Neuron (in vitro differentiated cells): ENCODE results near the gene SOX10.

Experiments used
- H2AFZ ChIP-seq: one replicate; pipeline ENCODE4 v1.6.1; 2013; ENCODE audit warnings: low read depth, mild to moderate bottlenecking, inconsistent platforms, low read length, moderate library complexity
- H3K27me3 ChIP-seq: one replicate; pipeline ENCODE4 v1.6.1; 2013; ENCODE audit warnings: low read length; ENCODE audit not compliant: insufficient read depth
- H3K36me3 ChIP-seq: one replicate; pipeline ENCODE4 v1.6.1; 2013; ENCODE audit warnings: low read length; ENCODE audit not compliant: insufficient read depth
- H3K4me1 ChIP-seq: one replicate; pipeline ENCODE4 v1.6.1; 2013; ENCODE audit warnings: low read length; ENCODE audit not compliant: insufficient read depth
- H3K4me3 ChIP-seq: 2 replicates; pipeline ENCODE4 v1.5.1; 2013; ENCODE audit warnings: mild to moderate bottlenecking, low read length, moderate library complexity
- H3K9me3 ChIP-seq: one replicate; pipeline ENCODE4 v1.6.1; 2013; ENCODE audit warnings: low read length

The SOX10 gene

DNA sequence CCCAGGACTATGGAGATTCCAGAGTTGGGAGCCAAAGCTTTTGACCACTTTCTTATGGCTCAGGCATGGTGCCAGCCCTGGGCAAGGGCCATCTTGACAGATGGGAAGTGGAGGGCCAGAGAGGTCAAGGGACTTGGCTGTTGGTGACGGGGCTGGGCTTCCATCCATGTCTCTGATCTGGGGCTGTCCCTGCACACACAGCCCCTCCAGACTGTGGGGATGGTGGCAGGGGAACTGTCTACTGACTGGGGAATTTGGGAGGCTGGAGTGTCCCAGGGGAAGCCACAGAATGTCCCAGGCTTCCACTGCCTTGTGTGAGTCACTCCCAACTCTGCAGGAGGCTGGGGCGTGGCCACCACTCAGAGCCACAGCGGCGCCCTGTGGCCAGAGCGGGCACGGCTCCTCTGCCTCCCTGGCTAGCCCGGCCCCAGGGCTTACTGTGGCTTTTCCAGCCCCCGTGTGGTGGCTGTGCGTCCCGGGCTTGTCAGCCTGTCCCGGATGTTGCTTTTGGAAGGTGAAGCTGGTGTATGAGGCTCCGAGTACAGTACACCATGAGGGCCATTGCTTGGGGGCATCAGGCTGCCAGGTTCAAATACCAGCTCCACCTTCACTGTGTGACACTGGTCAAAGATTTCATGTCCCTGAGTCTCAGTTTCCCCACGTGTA, 50.5 kb downstream of the SOX10 start:
- Histone ChIP-seq H3K9me3 (no peaks in the 10 kb centered on the region), H3K36me3 (peaks cover 25% of the 10 kb centered on the region), H3K4me3 (no peak overlapping the region), H3K27me3 (no peaks in the 10 kb centered on the region), H2AFZ (no peak overlapping the region), H3K4me1 (peaks cover 5% of the 10 kb centered on the region)

DNA sequence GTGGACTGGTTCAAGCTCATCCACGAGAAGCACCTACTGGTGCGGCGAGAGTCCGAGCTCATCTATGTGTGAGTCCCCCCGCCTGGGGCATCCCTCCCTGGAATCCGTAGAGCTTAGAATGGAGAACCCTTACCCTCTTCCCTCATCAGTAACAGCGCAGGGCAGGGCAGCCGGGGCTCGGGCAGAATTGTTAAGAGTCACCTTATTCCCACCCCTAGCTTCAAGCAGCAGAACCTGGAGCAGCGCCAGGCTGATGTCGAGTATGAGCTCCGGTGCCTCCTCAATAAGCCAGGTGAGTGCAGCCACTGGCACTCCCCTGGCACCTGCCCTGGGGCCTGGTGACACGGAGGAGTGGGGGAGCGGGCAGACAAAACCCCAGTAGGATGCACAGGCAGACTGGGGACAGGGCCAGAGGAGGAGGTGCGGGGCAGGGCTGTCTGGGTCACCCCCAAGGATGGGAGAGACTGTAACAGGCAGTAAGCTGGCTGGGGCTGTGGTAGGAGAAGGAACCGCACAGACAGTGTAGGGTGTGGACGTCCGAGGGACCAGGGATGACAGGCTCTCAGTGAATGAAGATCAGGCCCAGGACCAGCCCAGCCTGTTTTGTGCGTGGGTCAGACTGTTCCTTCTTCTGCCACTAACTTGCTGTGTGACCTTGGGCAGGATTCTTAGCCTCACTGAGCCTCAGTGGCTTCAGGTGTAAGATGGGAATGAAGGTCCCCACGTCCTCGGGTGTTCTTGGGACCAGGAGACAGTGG, 51.4 kb downstream of the SOX10 start:
- H3K36me3 ChIP-seq, result peaks cover 29% of the 10 kb centered on the region
- no peaks in the 10 kb centered on the region for H3K27me3 ChIP-seq
- H3K4me3 ChIP-seq, result no peak overlapping the region

DNA sequence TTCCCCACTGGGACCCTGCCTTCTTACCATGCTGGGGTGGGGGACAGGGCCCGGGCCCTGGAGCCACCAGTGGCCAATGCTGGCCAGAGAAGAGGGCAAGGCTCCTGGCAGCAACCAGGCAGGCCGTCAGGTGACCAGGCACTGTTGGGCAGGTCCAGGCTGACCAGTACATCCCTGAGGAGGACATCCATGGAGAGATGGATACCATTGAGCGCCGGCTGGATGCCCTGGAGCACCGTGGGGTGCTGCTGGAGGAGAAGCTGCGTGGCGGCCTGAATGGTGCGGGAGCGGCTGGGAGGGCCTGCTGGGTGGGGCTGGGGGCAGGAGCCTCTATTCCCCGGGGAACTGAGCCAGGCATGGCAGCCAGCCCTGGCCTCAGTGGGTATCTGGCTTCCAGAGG, 52.0 kb downstream of the SOX10 start:
- Histone ChIP-seq H3K4me1 (peaks cover 5% of the 10 kb centered on the region), H3K9me3 (no peaks in the 10 kb centered on the region), H3K36me3 (peaks cover 27% of the 10 kb centered on the region), H3K27me3 (no peaks in the 10 kb centered on the region), H3K4me3 (no peak overlapping the region), H2AFZ (no peak overlapping the region)

More for the DNA sequence above, 51.4 kb downstream of the SOX10 start:
- Histone ChIP-seq H3K4me1 (peaks cover 5% of the 10 kb centered on the region), H3K9me3 (no peaks in the 10 kb centered on the region), H2AFZ (no peak overlapping the region)

DNA sequence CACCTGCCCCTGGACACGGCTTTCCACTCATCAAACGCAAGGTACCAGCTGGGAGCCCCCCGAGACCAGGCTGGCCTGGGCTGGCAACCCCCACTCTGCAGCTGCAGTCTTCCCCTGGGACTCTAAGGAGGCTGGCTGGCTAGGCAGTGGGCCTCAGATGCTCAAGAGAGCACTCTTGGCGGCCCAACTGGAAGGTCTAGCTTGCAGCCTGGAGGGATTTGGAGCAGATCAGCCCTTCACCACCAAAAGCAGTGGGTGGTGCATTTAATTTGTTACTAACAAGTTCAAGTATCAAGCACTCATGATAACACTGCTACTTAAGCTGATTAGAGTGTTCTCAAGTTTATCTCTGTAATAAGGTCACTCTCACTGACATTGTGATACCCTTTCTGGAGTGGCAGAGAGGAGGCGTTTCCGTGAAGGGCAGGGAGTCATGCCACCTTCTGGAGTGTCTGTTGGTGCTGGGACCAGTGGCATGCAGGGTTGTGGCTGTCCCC, 52.4 kb downstream of the SOX10 start:
- Histone ChIP-seq H3K27me3 (no peaks in the 10 kb centered on the region), H2AFZ (no peak overlapping the region), H3K4me3 (no peak overlapping the region), H3K9me3 (no peaks in the 10 kb centered on the region), H3K4me1 (peaks cover 5% of the 10 kb centered on the region), H3K36me3 (peaks cover 31% of the 10 kb centered on the region)

DNA sequence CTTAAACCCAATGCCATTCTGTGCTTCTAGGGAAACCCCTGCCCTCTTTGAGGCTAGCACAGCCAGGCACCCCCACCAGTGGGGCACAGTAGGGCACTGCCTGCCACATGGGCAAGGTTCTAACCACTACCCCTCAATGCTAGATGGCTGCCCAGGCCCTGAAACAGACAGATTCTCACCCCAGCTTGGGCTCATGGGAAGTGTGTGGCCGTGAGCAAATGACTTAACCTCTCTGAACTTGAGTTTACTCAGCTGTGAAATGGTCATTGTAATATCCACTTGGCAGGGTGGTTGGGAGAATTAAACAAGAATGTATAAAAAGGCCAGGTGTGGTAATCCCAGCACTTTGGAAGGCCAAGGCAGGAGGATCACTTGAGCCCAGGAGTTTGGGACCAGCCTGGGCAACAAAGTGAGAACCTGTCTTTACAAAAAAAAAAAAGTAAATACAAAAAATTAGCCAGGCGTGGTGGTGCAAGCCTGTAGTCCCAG, 53.4 kb downstream of the SOX10 start:
- Histone ChIP-seq H3K36me3 (peaks cover 39% of the 10 kb centered on the region), H3K4me3 (no peak overlapping the region), H3K27me3 (no peaks in the 10 kb centered on the region), H2AFZ (no peak overlapping the region), H3K4me1 (peaks cover 5% of the 10 kb centered on the region), H3K9me3 (no peaks in the 10 kb centered on the region)

DNA sequence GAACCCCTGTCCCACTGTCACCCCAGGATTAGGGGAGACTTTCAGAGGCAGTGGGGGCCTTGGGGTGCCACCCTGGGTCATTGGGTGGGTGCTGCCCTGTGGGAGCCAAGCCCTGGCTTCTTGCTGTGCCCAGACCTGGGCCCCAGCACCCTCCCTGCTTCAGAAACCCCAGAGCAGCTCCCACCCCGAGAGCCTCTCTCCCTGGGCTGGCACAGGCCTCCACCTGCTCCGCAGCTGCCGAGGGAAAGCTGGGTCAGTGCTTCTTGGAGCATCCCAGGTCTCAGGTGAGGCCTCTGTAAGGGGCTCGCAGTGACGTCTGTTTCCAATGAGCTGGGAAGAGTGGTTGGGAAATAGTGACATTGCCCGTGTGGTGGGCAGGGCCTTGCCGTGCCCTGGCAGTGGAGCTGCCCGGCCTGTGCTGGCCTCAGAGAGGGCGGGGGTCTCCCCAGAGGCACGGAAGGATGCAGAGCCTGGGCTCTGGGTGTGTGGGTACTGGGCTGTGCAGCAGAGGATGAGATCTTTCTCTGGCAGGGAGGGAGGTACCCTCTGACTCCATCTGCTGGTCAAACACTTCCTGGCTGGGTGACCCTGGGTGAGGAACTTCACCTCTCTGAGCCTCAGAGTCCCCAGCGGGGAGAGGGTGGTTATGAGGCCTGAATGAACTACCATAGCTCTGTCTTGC, 53.9 kb downstream of the SOX10 start:
- peaks cover 44% of the 10 kb centered on the region for H3K36me3 ChIP-seq
- H3K4me1 ChIP-seq, result peaks cover 5% of the 10 kb centered on the region
- H2AFZ ChIP-seq, result no peak overlapping the region
- no peaks in the 10 kb centered on the region for H3K9me3 ChIP-seq
- H3K27me3 ChIP-seq, result no peaks in the 10 kb centered on the region
- H3K4me3 ChIP-seq, result no peak overlapping the region

DNA sequence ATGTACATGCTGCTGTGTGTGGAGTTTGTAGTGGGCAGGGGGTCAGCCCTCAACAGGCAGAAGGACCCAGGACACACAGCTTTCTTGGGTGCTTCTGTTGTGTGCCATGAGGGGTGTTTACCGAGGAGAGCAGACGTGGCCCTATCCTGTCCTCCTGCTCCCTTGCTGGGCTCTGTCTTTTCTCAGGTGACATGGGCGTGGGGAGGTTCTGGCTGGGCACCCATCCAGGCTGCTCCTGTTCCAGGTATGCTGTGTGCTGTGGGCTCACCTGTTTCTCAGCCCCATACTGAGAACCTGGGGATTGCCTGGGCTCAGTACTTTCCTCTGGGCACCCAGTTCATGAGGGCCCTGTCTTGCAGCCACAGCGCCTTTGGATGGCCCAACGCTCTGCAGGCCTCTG, 55.0 kb downstream of the SOX10 start:
- Histone ChIP-seq H3K4me1 (peaks cover 5% of the 10 kb centered on the region), H3K27me3 (no peaks in the 10 kb centered on the region), H3K9me3 (no peaks in the 10 kb centered on the region), H3K4me3 (no peak overlapping the region), H3K36me3 (peaks cover 50% of the 10 kb centered on the region), H2AFZ (no peak overlapping the region)

DNA sequence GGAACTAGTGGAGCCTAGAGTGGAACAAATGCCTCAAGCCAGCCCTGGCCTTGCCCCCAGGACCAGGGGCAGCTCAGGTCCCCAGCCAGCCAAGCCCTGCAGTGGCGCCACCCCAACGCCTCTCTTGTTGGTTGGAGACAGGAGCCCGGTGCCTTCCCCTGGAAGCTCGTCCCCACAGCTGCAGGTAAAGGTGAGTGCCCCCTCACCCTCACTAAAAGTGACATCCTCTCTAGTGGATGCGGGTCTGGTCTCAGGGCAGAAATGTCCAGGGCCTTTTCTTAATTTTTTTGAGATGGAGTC, 56.8 kb downstream of the SOX10 start:
- H3K4me3 ChIP-seq, result no peak overlapping the region
- no peaks in the 10 kb centered on the region for H3K27me3 ChIP-seq
- H3K36me3 ChIP-seq, result peaks cover 57% of the 10 kb centered on the region
- no peaks in the 10 kb centered on the region for H3K4me1 ChIP-seq
- no peaks in the 10 kb centered on the region for H3K9me3 ChIP-seq
- no peak overlapping the region for H2AFZ ChIP-seq

DNA sequence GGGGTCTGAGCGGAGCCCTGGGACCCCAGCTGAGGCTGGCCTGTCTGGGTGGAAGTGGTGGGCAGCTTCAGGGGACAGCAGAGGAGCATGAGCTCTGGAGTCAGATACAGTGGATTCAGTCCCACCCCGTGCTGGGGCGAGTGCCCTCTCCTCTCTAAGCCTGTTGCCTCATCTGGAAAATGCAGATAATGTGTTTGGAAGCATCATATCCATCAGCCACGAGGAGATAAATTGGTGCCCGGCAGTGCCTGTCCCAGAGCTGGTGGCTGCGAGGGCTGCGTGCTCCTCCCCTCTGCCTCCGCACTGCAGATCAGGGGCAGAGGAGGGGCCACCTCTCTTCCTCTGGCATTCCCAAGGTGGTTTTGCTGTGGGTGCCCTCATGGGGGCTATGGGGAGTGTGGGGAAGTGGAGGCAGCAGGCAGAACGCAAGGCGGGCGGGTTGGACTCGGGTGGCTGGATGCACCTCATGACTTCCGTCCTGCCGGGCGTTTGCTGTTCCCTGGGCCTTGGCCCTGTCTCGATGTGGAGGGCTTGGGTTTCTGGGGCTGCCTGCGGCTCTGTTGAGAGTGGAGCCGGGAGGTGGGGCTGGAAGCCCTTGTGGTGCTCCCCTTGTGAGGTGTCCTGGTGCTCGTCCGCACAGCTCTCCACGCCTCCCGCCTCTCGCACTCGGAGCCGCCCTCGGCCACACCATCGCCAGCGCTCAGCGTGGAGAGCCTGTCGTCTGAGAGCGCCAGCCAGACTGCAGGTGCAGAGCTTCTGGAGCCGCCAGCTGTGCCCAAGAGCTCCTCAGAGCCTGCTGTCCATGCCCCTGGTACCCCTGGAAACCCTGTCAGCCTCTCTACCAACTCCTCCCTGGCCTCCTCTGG, 57.4 kb downstream of the SOX10 start:
- no peaks in the 10 kb centered on the region for H3K9me3 ChIP-seq
- H3K36me3 ChIP-seq, result peaks cover 51% of the 10 kb centered on the region
- no peak overlapping the region for H2AFZ ChIP-seq
- H3K4me1 ChIP-seq, result no peaks in the 10 kb centered on the region
- no peak overlapping the region for H3K4me3 ChIP-seq
- H3K27me3 ChIP-seq, result no peaks in the 10 kb centered on the region

DNA sequence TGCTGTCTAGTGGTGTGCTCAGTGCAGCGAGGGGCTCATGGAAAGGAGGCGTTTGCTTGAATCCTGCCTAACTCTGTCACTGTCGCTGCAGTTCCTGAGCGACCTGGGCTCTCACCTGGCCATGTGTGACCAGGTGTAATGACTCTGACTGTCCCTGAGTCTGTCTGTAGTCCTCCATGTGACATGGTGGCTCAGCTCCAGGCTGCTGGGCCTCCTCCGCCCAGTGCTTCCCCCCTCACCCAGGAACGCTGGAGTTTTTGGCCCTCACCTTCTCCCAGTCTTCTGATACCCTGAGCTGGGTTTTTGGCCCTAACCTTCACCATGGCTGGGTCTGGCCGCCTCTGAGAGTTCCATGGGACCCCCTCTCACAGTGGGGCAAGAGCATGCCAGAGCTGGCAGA, 58.0 kb downstream of the SOX10 start:
- H3K4me3 ChIP-seq, result no peak overlapping the region
- H3K36me3 ChIP-seq, result peaks cover 48% of the 10 kb centered on the region
- no peaks in the 10 kb centered on the region for H3K9me3 ChIP-seq
- no peaks in the 10 kb centered on the region for H3K4me1 ChIP-seq
- H3K27me3 ChIP-seq, result no peaks in the 10 kb centered on the region
- no peak overlapping the region for H2AFZ ChIP-seq

DNA sequence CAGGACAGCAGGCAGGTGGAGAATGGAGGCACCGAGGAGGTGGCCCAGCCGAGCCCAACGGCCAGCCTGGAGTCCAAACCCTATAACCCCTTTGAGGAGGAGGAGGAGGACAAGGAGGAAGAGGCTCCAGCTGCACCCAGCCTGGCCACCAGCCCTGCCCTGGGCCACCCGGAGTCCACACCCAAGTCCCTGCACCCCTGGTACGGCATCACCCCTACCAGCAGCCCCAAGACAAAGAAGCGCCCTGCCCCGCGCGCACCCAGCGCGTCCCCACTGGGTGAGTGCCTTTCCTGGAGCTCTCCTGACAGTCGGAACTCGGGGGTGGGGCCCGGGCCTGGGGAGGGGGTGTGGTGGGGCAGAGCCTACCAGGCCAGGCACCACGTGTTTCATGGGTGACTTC, 58.6 kb downstream of the SOX10 start:
- H3K27me3 ChIP-seq, result no peaks in the 10 kb centered on the region
- no peaks in the 10 kb centered on the region for H3K4me1 ChIP-seq
- peaks cover 48% of the 10 kb centered on the region for H3K36me3 ChIP-seq
- no peak overlapping the region for H3K4me3 ChIP-seq
- H2AFZ ChIP-seq, result no peak overlapping the region
- H3K9me3 ChIP-seq, result no peaks in the 10 kb centered on the region

DNA sequence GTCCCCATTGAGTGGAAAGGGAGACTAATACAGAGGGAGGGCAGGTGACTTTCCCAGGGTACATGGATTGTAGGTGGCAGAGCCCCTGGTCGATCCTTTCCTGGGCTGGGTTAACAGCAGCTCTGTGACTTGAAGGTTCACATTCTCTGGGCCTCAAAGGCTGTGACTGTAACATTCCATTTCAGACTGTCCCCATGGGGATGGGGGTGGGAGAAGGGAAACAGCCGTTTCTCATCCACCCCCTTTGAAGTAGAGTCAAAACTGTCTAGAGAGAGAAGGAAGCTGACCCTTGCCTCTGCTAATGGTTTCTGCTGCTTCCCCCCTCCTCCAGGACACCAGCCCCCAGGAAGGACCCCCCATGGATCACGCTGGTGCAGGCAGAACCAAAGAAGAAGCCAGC, 59.0 kb downstream of the SOX10 start:
- no peak overlapping the region for H2AFZ ChIP-seq
- H3K9me3 ChIP-seq, result no peaks in the 10 kb centered on the region
- H3K4me1 ChIP-seq, result no peaks in the 10 kb centered on the region
- H3K27me3 ChIP-seq, result no peaks in the 10 kb centered on the region
- H3K36me3 ChIP-seq, result peaks cover 48% of the 10 kb centered on the region
- no peak overlapping the region for H3K4me3 ChIP-seq
